Embryonic facial prominence (tissue), 1 donor: ENCODE measurements around the gene DSTN.

Experiments
- DNase-seq: peaks from one replicate; pipeline ENCODE4 v3.0.0-alpha.2; 2016; ENCODE audit errors: extremely low spot score

DSTN gene

DNA sequence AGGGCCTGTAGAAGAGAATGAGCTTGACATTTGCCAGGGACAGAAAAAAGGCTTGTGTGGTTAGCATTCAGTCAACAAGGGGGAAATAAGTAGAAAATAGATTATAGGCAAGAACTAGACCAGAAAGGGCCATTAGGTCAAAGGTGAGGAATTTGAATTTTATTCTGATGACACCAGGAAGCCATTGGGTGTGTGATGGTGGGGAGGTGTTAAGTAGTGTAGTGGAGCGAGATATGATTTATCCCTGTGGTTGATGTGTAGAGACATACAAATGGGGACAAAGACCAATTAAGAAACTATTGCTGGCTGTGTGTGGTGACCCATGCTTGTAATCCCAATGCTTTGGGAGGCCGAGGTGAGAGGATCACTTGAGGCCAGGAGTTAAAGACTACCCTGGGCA, 11.0 kb downstream of the DSTN start:
- no peak for DNase-seq

- no peak for DNase-seq
Measured at GRCh38 chr20:17583126-17583525, 13.3 kb downstream of the DSTN start.

DNA sequence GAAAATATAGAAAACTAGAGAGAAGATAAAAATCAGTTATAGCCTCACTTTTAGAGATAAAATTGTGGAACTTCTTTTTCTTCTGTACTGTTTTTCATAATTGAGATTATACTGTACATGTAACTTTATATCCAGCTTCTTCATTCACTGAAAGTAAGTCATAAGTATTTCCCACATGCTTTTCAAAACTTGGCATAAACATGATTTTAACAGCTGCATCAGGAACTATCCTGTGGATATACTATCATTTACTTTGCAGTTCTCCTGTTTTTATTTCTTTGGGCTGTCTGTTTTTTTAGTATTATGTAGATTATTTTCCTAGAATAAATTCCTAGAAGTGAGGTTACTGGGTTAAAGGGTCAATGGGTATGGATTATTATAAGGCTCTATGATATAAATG, 14.8 kb downstream of the DSTN start:
- no peak for DNase-seq

DNA sequence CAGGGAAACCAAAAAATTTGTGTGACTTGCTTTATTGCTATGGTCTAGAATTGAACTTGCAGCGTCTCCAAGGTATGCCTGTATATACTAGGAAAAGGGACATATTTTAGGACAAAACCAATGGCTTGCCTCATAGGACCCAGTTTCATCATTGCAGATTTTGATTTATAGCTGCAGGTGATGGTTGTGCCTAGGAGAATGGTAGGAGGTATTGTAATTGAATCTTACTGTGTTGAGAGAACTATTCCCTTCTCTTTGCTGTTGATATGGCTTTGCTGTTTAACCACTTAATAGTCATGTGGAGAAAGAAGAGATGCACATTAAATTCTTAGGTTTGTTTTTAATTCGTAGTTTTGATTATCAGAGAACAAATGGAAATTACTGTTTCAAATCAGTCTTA, 16.4 kb downstream of the DSTN start:
- no peak for DNase-seq

GRCh38 chr20:17587148-17587547, 17.3 kb downstream of the DSTN start:
- no peak for DNase-seq

GRCh38 chr20:17587824-17588223, 17.9 kb downstream of the DSTN start:
- DNase-seq, result no peak

DNA sequence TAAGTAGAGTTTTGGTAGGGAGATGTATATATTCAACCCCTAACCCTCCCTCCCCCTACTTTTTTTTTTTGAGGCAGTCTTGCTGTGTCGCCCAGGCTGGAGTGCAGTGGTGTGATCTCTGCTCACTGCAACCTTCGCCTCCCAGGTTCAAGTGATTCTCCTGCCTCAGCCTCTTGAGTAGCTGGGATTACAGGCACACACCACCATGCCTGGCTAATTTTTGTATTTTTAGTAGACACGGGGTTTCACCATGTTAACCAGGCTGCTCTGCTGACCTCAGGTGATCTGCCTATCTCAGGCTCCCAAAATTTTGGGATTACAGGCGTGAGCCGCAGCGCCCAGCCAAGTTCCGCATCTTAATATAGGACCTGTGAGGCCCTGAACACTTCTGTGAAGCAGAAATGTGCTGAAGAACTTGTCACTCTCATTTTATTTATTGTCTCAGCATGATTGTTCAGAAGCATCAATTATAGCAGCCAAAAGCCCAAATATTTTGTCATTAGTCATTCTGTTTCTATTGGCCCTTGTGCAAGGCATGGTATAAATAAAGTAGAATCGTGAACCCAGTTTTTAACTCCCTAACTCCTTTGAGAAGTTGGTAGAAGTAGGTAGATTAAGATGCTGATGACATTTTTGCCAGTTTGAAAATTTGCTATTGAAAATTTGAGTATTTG, 19.4 kb downstream of the DSTN start:
- DNase-seq, result no peak

GRCh38 chr20:17590245-17590644, 20.4 kb downstream of the DSTN start:
- DNase-seq, result no peak

GRCh38 chr20:17593902-17594301, 24.0 kb downstream of the DSTN start:
- no peak for DNase-seq

DNA sequence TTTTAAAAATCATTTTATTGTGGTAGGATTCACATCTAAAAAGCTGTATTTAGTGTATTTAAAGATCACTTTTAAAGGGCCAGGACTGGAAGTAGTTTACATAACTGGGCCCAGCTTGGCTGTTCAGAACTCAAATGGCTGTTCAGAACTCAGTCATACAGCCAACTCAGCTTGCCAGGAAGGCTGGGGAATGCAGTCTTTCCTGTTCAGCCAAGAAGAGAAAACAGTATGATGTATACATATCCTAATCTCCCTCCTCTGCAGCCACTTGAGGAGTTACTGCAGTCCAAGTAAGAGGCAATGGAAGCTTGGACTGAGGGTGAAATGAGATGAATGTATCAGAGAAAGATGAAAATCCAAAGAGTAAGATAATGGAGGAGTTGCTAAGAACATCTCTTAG, 24.6 kb downstream of the DSTN start:
- DNase-seq, result no peak

DNA sequence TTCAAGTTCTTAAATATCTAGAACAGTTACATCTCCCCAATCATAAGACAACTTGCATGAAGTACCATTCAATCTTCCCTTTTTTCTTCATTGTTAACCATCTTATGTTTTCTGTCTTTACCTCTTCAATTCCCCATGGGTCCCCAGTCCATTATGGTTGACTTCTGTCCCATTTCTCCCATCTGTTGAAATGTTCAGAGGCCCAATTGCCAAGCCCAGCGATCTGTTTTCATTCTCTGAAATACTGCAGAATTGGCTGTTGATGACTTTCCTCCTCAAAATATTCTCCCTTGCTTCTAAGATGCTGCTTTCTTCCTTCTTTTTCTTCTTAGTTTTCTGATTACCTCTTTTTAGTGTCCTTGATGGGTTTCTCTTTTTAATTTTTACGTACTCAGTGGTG, 26.0 kb downstream of the DSTN start:
- no peak for DNase-seq

GRCh38 chr20:17598013-17598550, 28.2 kb downstream of the DSTN start:
- DNase-seq, result no peak

GRCh38 chr20:17601957-17602356, 32.1 kb downstream of the DSTN start:
- DNase-seq, result no peak

- DNase-seq, result no peak
Measured at GRCh38 chr20:17602493-17602892, 32.6 kb downstream of the DSTN start.

DNA sequence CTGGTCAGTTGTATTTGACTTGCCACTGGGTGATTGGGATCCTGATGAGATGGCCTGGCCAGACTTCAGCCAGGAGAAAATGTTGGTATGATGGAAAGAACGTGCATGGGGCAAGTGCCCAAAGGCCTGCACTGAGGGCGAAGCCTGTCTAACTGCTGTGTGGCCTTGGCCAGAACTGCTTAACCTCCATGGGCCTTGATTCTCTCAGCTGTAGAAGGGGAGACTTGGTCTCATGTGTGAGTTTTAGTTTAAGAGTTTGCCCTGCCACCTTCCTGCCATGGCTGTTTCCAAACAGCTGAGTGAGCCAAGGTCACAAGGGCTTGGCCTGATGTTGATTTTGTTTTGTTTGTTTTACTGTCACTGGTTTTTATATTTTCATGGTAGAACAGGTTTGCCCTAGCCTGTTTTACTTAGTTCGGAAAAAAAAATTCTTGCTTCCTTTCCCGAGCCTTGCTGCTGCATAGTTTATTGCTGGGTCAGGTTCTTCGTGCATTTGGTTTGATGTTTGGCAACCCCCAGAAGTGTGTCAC, 35.3 kb downstream of the DSTN start:
- no peak for DNase-seq

GRCh38 chr20:17606001-17606400, 36.1 kb downstream of the DSTN start:
- no peak for DNase-seq

DNA sequence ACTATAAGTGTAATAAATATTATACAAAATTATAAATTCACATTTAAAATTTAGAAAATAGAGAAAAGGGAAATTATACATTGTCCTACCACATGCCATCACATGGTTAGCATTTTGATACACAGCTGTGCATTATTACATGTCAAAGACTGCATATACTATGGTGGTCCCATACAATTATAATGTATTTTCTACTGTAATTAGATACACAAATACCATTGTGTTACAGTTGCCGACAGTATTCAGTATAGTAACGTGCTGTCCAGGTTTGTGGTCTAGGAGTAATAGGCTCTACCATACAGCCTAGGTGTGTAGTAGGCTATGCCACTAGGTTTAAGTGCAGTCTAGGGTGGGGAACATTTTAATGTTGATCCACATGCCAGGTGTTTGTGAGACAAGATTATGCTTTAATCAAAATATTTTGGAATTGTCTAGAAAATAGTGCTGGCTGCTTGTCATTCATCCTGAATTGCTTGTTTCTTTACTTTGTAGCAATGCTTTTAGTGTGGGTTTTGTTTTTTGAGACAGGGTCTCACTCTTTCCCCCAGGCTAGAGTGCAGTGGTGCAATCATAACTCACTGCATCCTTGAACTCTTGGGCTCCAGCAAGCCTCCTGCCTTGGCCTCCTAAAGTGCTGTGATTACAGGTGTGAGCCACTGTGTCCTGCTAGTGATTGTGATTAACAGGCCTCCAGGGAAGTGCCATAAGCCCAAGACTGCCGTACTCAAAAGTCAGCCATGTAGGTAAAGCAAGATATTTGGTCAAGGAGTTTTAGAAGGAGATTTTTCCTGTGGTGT, 39.0 kb downstream of the DSTN start:
- DNase-seq, result no peak

DNA sequence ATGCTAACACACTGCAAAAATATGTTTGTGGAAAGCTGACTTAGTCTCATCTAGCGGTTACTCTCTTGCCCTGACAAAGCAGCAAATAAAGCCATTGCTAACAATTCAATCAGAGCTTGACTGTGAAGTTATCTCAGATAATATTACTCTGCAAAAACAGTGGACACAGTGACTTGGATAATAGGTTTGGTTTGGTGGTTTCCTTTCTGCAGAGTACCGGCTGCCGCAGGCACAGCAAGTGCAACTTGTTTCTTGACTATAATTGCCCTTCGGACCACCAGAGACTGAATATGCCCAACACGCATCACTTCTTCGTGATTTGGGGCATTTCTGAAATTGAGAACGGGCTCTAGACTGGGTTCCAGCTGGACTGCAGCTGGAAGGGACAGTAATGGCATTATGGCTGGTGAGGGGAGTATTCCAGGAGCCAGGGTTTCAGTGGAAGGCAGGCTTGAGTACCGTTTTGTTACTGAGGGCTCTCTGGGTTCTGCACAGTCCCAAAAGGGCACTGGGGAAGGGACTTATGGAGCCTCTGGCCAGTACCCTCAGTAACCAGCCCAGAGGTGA, 40.0 kb downstream of the DSTN start:
- DNase-seq, result no peak

DNA sequence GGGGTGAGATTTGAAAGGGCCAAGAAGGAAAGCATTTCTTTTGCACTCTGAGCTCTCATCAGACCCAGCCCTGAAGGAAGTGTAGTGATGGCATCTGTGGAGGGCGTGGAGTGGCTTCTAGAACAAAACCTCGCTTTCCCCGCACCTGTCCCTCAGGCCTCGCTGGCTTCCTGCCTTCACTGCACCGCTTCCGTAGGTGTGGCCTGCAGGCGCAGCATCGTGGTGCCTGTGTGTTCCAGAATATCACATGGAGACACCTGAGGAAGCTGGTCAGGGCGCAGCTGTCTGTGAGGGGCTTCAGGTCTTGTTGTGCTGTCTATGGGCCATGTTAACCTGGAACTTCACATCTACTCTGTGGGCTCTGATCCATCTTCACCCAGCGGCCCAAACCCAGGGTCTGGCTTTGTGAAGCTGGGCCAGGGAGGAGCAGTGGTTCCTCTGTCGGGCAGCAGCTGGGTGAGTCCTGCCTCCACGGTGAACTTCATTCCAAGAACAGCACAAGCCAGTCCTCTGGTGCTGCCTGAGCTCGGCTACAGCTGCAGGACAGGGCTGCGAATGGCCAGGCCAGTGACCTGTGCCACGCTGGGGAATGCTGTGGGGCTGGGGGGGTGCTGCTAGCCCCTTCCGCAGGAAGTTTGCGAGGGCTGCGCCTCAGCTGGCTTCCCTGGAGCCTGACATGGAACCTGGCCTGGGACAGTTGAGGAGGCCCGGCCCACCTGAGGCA, 40.9 kb downstream of the DSTN start:
- DNase-seq, result no peak

DNA sequence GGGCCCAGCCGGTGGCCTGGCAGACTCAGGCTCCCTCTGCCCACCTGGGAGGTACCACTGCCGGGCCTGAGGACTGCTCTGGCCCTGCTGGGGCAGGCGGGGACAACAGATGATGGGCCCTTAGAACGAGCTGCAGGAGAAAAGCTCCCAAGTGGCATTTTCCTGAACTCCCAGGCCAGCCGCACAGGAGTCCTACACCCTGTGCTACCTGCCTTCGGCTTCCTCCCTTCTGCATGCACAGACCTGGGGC, 41.3 kb downstream of the DSTN start:
- DNase-seq, result no peak

- no peak for DNase-seq
Measured at GRCh38 chr20:17611540-17612286, 41.8 kb downstream of the DSTN start.
